Panc1 (cell line): Measurements from ENCODE around the gene VRTN.

Experiments used
- CTCF ChIP-seq: fragments of 450-650 bp; IDR thresholded peaks from 2 replicates; pipeline ENCODE4 v1.5.1; 2017; ENCODE audit warnings: mild to moderate bottlenecking
- SIN3A ChIP-seq: IDR thresholded peaks from 2 replicates; pipeline ENCODE4 v1.6.1; 2012; ENCODE audit warnings: low read depth, mild to moderate bottlenecking, low read length, moderate library complexity, borderline replicate concordance; ENCODE audit not compliant: insufficient read depth

DNA sequence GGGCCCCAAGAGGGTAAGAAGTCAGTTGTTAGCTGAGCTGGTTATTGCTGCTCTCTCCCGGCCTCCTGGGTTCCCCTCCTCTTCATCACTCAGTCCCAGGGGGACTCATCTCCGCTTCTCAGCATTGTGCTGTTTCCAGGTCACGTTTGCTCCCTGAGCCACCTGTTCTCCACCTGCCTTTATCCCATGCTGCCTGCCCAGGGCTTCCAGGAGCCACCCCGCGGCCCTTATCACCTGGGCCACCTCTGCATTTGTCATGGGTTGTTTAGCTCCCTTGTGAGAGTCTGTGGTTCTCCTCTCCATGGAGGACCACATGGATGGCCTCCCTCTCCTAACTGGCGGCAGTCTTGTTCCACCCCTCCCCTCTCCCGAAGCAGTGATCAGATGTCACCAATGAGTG, 41.7 kb downstream of the VRTN start:
- no peak for TF ChIP-seq SIN3A
- no peak for TF ChIP-seq CTCF
